Measurements from ENCODE around the gene HILPDA.
A peak's percentile ranks its signal among the peaks of the same experiment; 100 is the strongest.

The HILPDA gene

GRCh38 chr7:128455543-128456254 lies at the start of gene HILPDA:
TSS of gene HILPDA (plus strand) at chr7:128455878. CDS start at chr7:128457269, 1,391 bp downstream.
- H3K27ac ChIP-seq (ENCODE audit: low read depth, low read length): peak within 1 kb of the TSS; percentile 85
- H3K4me3 ChIP-seq (ENCODE audit: low read length): peak within 1 kb of the TSS; percentile 89
- H3K4me1 ChIP-seq (ENCODE audit: control insufficient read depth, insufficient read depth, low read length): peaks cover 15% of the 10 kb centered on the region
- peak within 1 kb of the TSS; percentile 25 for H3K9ac ChIP-seq (ENCODE audit: low read length)
- H3K36me3 ChIP-seq (ENCODE audit: control insufficient read depth, insufficient read depth, low read length): no peaks in the 10 kb centered on the region
- H3K27me3 ChIP-seq (ENCODE audit: control insufficient read depth, insufficient read depth, low read length): no peaks in the 10 kb centered on the region

- peaks cover 1% of the 10 kb centered on the region for H3K36me3 ChIP-seq (ENCODE audit: control insufficient read depth, insufficient read depth, low read length)
- no peak overlapping the region for H3K9ac ChIP-seq (ENCODE audit: low read length)
- no peak overlapping the region for H3K4me3 ChIP-seq (ENCODE audit: low read length)
- H3K4me1 ChIP-seq (ENCODE audit: control insufficient read depth, insufficient read depth, low read length): peaks cover 15% of the 10 kb centered on the region
- H3K27me3 ChIP-seq (ENCODE audit: control insufficient read depth, insufficient read depth, low read length): no peaks in the 10 kb centered on the region
- H3K27ac ChIP-seq (ENCODE audit: low read depth, low read length): no peak overlapping the region
Observed at GRCh38 chr7:128406314-128407232, 49.1 kb upstream of the HILPDA start.

- H3K4me3 ChIP-seq (ENCODE audit: low read length): no peak overlapping the region
- no peak overlapping the region for H3K9ac ChIP-seq (ENCODE audit: low read length)
- no peaks in the 10 kb centered on the region for H3K27me3 ChIP-seq (ENCODE audit: control insufficient read depth, insufficient read depth, low read length)
- H3K4me1 ChIP-seq (ENCODE audit: control insufficient read depth, insufficient read depth, low read length): peaks cover 15% of the 10 kb centered on the region
- H3K27ac ChIP-seq (ENCODE audit: low read depth, low read length): peak overlapping the region; percentile 61
- H3K36me3 ChIP-seq (ENCODE audit: control insufficient read depth, insufficient read depth, low read length): no peaks in the 10 kb centered on the region
Observed at GRCh38 chr7:128407233-128407589, 48.5 kb upstream of the HILPDA start.

GRCh38 chr7:128407751-128408708 lies 47.6 kb upstream of the HILPDA start:
- peak overlapping the region; percentile 85 for H3K27ac ChIP-seq (ENCODE audit: low read depth, low read length)
- H3K27me3 ChIP-seq (ENCODE audit: control insufficient read depth, insufficient read depth, low read length): no peaks in the 10 kb centered on the region
- H3K36me3 ChIP-seq (ENCODE audit: control insufficient read depth, insufficient read depth, low read length): no peaks in the 10 kb centered on the region
- H3K4me3 ChIP-seq (ENCODE audit: low read length): peak overlapping the region; percentile 95
- no peak overlapping the region for H3K9ac ChIP-seq (ENCODE audit: low read length)
- H3K4me1 ChIP-seq (ENCODE audit: control insufficient read depth, insufficient read depth, low read length): peaks cover 15% of the 10 kb centered on the region

GRCh38 chr7:128408709-128409595 lies 46.7 kb upstream of the HILPDA start:
- H3K27ac ChIP-seq (ENCODE audit: low read depth, low read length): peak overlapping the region; percentile 85
- H3K4me3 ChIP-seq (ENCODE audit: low read length): peak overlapping the region; percentile 95
- H3K36me3 ChIP-seq (ENCODE audit: control insufficient read depth, insufficient read depth, low read length): no peaks in the 10 kb centered on the region
- no peaks in the 10 kb centered on the region for H3K27me3 ChIP-seq (ENCODE audit: control insufficient read depth, insufficient read depth, low read length)
- peaks cover 15% of the 10 kb centered on the region for H3K4me1 ChIP-seq (ENCODE audit: control insufficient read depth, insufficient read depth, low read length)
- peak overlapping the region; percentile 69 for H3K9ac ChIP-seq (ENCODE audit: low read length)

- Histone ChIP-seq H3K27me3 (ENCODE audit: control insufficient read depth, insufficient read depth, low read length) (no peaks in the 10 kb centered on the region), H3K36me3 (ENCODE audit: control insufficient read depth, insufficient read depth, low read length) (no peaks in the 10 kb centered on the region)
Observed at GRCh38 chr7:128409596-128410450, 45.9 kb upstream of the HILPDA start, which contains the start of gene IMPDH1. TSS of gene IMPDH1 (minus strand) at chr7:128409982. CDS start at chr7:128409901, 81 bp downstream.

GRCh38 chr7:128410451-128410753 lies 45.3 kb upstream of the HILPDA start:
- peak overlapping the region; percentile 95 for H3K4me3 ChIP-seq (ENCODE audit: low read length)
- H3K27ac ChIP-seq (ENCODE audit: low read depth, low read length): peak overlapping the region; percentile 87
- no peaks in the 10 kb centered on the region for H3K27me3 ChIP-seq (ENCODE audit: control insufficient read depth, insufficient read depth, low read length)
- no peaks in the 10 kb centered on the region for H3K36me3 ChIP-seq (ENCODE audit: control insufficient read depth, insufficient read depth, low read length)
- H3K4me1 ChIP-seq (ENCODE audit: control insufficient read depth, insufficient read depth, low read length): peaks cover 9% of the 10 kb centered on the region
- peak overlapping the region; percentile 34 for H3K9ac ChIP-seq (ENCODE audit: low read length)

More at GRCh38 chr7:128409596-128410450, 45.9 kb upstream of the HILPDA start, which contains the start of gene IMPDH1:
- Histone ChIP-seq H3K27ac (ENCODE audit: low read depth, low read length) (peak within 1 kb of the TSS; percentile 87), H3K4me3 (ENCODE audit: low read length) (peak within 1 kb of the TSS; percentile 95), H3K4me1 (ENCODE audit: control insufficient read depth, insufficient read depth, low read length) (peaks cover 15% of the 10 kb centered on the region), H3K9ac (ENCODE audit: low read length) (peak within 1 kb of the TSS; percentile 69)

GRCh38 chr7:128415217-128415785 lies 40.4 kb upstream of the HILPDA start:
- Histone ChIP-seq H3K27me3 (ENCODE audit: control insufficient read depth, insufficient read depth, low read length) (no peaks in the 10 kb centered on the region), H3K36me3 (ENCODE audit: control insufficient read depth, insufficient read depth, low read length) (no peaks in the 10 kb centered on the region), H3K27ac (ENCODE audit: low read depth, low read length) (no peak overlapping the region), H3K4me3 (ENCODE audit: low read length) (no peak overlapping the region), H3K9ac (ENCODE audit: low read length) (no peak overlapping the region), H3K4me1 (ENCODE audit: control insufficient read depth, insufficient read depth, low read length) (peaks cover 3% of the 10 kb centered on the region)

- no peaks in the 10 kb centered on the region for H3K36me3 ChIP-seq (ENCODE audit: control insufficient read depth, insufficient read depth, low read length)
- no peak overlapping the region for H3K4me3 ChIP-seq (ENCODE audit: low read length)
- H3K4me1 ChIP-seq (ENCODE audit: control insufficient read depth, insufficient read depth, low read length): no peaks in the 10 kb centered on the region
- H3K9ac ChIP-seq (ENCODE audit: low read length): no peak overlapping the region
- H3K27me3 ChIP-seq (ENCODE audit: control insufficient read depth, insufficient read depth, low read length): no peaks in the 10 kb centered on the region
- no peak overlapping the region for H3K27ac ChIP-seq (ENCODE audit: low read depth, low read length)
Observed at GRCh38 chr7:128417071-128417470, 38.6 kb upstream of the HILPDA start.

- Histone ChIP-seq H3K27ac (ENCODE audit: low read depth, low read length) (no peak overlapping the region), H3K27me3 (ENCODE audit: control insufficient read depth, insufficient read depth, low read length) (no peaks in the 10 kb centered on the region), H3K36me3 (ENCODE audit: control insufficient read depth, insufficient read depth, low read length) (no peaks in the 10 kb centered on the region), H3K4me3 (ENCODE audit: low read length) (no peak overlapping the region), H3K9ac (ENCODE audit: low read length) (no peak overlapping the region), H3K4me1 (ENCODE audit: control insufficient read depth, insufficient read depth, low read length) (no peaks in the 10 kb centered on the region)
Observed at GRCh38 chr7:128419257-128419656, 36.4 kb upstream of the HILPDA start.

All from rectal smooth muscle tissue (tissue), 1 donor.